ENCODE data around the gene ACOXL.
"Not testable (repeated sequence)": the region's sequence is repeated elsewhere in the genome, so short reads cannot be mapped to it uniquely, and the experiment has no call there.

The ACOXL gene

GRCh38 chr2:111042261-111042660 lies 309.9 kb downstream of the ACOXL start:
- no peak for DNase-seq (ENCODE audit: low read depth)

DNA sequence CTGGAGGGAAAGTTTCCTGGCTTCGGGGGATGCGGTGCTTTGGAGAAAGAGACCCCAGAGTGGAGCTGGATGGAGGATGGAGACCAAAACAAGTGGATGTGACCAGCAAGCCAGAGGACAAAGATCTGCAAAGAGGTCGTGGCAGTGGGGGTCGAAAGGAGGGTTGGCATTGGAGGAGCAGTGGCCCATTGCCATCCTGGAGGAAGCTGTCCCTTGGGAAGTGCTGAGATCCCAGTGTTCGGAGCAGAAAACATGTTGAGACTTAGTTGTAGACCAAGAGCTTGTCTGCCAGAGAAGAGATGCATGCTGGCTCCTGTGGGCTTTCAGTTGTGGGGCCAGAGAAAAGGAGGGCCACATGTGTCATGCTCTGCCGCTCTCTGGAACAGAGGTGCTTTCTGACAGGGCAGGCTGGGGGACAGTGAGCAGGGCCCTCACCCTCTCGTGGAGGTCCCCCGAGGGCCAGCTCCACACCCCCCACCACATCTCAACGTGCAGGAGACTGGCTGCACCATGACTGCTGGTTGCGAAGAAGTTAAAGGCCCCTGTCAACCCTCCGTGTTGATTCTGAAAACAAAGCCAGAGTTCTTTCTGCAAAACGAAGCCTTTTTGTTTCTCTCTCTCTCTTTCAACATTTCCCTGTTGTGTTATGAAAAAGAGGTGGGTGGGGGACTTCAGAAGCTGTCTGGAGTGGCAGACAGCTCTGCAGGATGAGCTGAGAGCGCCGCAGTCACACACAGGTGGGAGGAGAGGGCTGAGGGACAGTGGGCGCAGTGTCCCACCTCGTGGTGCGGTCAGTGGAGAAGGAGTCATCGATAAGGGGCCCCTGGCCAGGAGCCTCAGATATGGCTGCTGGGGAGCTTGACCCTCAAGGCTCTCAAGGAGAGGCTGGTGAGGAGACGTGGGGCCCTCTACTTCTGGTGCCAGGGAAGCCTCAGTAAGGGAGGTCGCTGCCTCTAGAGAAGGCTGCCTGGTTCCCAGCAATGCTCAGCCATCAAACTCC lies 310.7 kb downstream of the ACOXL start:
- DNase-seq (ENCODE audit: low read depth): no peak

GRCh38 chr2:111044066-111044465 lies 311.7 kb downstream of the ACOXL start:
- DNase-seq (ENCODE audit: low read depth): no peak

DNA sequence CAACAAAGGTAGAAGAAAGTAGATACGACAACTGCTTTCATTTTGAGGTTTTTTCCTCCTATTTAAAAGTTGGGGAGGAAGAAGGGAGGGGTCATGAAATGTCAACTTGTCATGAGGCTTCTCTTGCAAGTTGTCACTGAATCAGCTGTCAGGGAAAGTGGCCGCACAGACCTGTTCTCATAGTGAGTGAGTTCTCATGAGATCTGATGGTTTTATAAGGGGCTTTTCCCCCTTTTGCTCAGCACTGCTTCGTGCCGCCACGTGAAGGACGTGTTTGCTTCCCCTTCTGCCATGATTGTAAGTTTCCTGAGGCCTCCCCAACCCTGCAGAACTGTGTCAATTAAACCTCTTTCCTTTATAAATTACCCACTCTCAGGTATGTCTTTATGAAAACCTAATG lies 312.9 kb downstream of the ACOXL start:
- DNase-seq (ENCODE audit: low read depth): not testable (repeated sequence)

DNA sequence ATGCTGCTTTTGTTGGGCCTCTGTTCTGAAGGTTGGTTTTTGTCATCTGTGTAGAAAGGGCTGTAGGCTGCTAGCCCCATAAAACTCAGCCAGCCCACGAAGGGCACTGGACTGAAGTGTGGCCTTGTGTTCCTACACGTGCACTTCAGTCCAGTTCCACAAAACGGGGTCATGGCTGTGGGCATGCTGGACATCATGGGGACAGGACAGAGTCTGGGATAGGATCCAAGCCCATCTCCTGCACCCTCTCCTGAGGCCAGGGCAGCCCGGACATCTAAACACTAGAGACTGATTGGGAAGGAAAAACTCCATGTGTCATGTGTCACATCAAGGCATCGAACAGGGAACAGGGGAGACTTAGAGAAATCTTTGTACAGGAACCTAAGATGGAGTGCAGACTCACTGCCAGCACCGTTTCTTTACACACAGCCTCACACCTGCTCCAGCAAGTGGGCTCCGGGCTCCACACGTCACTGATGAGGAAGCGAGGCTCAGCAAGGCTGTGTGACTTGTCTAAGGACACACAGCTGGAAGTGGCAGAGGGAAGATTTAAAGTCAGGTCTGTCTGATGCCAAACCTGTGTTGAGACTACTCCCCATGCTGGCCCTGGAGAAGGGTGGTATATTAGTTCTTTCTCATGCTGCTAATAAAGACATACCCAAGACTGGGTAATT lies 313.5 kb downstream of the ACOXL start:
- DNase-seq (ENCODE audit: low read depth): no peak

- no peak for DNase-seq (ENCODE audit: low read depth)
These were observed 314.3 kb downstream of the ACOXL start for GRCh38 chr2:111046670-111047069.

DNA sequence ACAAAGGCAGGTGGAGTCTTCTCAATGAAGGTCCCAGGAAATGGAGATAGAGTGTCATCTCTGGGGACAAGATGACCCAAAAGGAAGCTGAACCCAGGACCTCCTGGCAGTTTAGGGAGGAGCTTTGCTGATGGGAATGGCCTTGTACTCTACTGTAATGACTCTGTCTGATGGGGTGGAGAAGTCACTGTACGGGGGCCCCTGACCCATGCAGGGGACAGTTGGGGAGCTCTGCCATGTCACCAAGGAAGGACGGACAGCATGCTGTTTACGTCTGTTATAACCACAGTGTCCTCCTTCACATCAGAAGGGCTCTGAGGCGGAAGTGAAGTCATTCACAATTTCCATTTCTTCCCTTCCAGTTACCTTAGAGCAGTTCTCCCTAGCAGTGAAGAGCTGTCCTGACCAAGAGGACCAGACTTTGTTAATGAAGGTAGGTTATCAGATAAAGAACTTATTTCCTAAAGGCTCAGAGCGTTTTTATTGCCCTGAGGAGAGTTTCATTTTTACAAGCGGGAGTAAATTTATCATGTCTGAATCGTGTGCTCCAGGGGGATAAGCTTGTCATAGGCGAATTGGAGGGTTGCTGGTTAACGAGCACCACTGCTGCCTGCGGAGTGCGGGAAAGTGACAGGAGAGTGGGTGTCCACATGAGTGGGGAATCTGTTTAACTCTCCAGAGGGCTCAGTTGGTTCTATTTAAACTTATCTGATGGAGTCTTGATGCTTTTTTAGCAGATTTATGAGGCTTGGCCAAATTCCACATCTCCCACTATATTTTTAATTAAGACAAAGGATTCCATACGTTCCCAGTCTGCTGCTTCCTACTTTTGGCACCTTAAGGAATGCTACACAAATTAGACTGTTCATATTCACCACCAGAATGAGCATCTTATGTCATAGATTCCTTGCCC lies 316.7 kb downstream of the ACOXL start:
- DNase-seq (ENCODE audit: low read depth): no peak

GRCh38 chr2:111049792-111050640 lies 317.6 kb downstream of the ACOXL start:
- DNase-seq (ENCODE audit: low read depth): no peak

DNA sequence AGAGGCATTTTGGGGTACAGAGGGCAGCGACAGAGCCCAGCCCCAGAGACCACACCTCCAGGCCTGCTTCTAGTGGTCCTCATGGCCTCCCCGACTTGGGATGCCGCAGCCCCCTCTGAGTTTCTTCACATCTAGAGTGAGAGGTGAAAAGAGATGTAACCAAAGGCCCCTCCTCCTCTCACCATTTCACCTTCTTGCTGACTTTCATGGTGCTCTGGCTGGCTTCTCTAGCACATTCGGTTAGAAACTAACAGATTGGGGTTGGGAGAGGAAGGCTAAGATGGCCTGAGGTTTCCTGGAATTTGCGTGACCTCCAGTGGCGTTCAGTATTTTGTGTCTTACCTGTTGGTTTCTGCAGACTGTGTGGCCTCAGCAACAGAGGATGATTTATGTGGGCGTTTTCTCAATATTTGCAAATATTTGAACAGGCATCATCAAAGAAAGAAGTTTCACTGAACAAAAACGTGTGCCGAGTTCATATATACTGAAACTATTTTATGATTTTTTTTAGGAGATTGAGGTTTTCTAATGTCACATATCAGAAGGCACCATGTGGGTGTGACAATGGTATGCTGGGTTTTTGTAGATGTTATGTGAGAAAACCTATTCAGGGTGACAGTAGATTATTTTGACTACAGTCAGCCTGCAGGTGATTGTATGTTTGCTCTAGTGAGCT lies 318.5 kb downstream of the ACOXL start:
- no peak for DNase-seq (ENCODE audit: low read depth)

GRCh38 chr2:111052621-111053020 lies 320.2 kb downstream of the ACOXL start:
- no peak for DNase-seq (ENCODE audit: low read depth)

- no peak for DNase-seq (ENCODE audit: low read depth)
These were observed 320.9 kb downstream of the ACOXL start for GRCh38 chr2:111053266-111053665.

GRCh38 chr2:111053825-111054515 lies 321.6 kb downstream of the ACOXL start:
- DNase-seq (ENCODE audit: low read depth): no peak

DNA sequence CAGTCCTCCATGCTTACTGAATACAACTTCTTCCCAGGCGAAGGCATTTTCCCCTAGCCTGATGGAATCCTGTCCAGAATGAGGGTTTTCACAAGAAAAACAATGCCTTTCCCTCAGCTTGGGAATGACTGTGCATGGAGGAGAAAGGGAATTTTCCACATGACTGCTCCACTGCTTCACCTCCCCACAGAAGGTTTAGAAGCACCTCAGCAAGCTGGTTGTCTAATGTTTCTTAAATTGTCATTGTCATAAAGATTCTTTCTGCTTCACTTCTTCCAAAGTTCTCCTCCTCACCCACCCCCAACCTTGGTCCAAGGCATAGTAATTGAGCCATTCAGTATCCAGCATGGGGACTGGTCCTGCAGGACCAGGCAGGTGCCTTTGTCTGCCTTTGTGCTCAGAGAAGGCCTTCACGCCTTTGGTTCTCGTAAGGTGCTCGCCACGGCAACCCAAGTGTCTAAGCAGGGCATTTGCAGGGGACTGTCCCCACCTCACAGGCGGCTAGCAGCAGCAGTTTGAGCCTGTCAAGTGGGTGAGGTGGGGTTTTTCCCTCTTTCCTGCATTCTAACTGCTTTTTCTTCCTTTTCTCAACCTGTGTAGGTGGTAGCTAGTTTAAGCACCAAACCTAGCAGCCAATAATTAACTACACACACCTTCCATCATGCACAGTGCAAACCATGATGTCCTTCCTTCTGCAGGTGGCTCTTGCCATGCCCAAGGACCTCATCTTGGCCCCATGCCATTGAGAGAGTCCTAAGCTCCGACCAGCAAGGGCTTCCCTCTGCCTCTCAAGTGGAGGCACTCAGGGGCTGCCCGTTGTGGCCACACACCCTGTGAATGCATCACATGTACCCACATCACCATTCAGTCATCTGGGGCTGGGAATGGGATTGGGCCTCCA lies 322.7 kb downstream of the ACOXL start:
- DNase-seq (ENCODE audit: low read depth): no peak

GRCh38 chr2:111055735-111056134 lies 323.4 kb downstream of the ACOXL start:
- DNase-seq (ENCODE audit: low read depth): no peak

- no peak for DNase-seq (ENCODE audit: low read depth)
These were observed 324.7 kb downstream of the ACOXL start for GRCh38 chr2:111057045-111057444.

DNA sequence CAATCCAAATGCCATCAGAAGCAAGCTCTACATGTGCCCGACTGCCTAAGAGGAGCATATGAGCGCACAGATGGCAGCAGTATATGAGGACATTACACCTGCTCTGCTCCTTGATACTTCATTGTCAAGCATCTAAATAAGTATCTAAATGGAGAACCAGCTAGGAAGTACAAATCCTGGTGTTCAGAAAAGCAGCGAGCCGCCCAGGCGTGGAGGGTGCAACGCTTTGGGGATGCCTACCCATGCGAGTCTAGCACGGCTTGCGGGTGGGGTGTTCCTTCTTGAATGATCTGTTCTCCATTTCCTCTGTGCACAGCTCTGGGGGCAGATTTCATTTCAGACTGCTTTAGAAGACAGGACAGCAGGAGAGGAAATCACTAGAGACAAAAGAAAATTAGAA lies 325.3 kb downstream of the ACOXL start:
- DNase-seq (ENCODE audit: low read depth): no peak

DNA sequence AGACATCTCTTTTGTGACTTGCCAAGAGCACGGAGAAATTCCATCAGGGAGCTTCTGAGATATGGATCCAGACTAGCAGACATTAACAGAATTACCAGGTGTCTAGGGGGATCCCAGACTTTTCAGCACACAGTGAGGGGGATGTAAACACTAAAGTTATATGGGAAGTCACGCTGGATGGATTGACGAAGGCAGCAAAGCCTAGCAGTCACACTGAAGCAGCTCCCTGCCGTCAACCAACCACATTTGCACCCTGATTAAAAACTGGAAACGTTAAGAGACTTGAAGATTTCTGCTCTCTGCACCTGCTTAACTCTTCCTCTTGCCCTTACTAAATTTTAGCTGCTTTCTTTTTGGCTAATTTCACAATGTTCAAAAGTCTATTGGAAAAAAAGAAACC lies 325.9 kb downstream of the ACOXL start:
- no peak for DNase-seq (ENCODE audit: low read depth)

- no peak for DNase-seq (ENCODE audit: low read depth)
These were observed 328.8 kb downstream of the ACOXL start for GRCh38 chr2:111061191-111061590.

GRCh38 chr2:111062417-111062816 lies 330.0 kb downstream of the ACOXL start:
- no peak for DNase-seq (ENCODE audit: low read depth)
